SH-SY5Y (cell line): ENCODE results near the gene MTCL3.

ENCODE experiments used
- GATA2 ChIP-seq: IDR thresholded peaks from 2 replicates; pipeline ENCODE4 v1.6.1; 2011; ENCODE audit warnings: mild to moderate bottlenecking, low read depth, low read length
- GATA3 ChIP-seq: IDR thresholded peaks from 2 replicates; pipeline ENCODE4 v1.6.1; 2011; ENCODE audit warnings: low read depth, mild to moderate bottlenecking, low read length, moderate library complexity

The MTCL3 gene

DNA sequence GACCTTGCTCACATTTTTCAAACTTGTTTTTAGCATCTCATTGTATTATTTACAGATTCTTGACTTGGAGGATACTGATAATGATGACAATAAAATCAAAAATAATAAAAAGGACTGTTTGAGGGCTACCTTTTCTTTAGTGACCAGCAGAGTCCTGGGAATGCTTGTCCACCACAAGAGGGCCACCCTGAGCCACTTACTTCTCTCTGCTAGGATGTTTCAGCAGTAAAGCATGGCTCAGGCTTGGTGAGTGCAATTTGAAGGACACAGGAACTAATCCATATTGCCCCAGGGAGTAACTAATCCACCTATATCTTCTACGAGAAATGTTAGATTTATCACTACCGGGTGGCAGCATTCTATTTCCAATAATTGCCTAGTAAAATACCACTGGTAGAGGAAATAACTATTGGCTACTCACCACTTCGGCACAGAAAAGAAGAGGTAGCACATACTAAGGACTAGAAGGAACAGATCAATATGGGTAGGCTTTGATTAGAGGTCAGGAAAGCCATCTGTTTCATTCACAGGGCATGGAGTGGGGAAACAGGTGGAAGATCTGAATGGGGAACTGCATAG, 54.2 kb downstream of the MTCL3 start:
- TF ChIP-seq GATA3 (no peak), GATA2 (no peak)

DNA sequence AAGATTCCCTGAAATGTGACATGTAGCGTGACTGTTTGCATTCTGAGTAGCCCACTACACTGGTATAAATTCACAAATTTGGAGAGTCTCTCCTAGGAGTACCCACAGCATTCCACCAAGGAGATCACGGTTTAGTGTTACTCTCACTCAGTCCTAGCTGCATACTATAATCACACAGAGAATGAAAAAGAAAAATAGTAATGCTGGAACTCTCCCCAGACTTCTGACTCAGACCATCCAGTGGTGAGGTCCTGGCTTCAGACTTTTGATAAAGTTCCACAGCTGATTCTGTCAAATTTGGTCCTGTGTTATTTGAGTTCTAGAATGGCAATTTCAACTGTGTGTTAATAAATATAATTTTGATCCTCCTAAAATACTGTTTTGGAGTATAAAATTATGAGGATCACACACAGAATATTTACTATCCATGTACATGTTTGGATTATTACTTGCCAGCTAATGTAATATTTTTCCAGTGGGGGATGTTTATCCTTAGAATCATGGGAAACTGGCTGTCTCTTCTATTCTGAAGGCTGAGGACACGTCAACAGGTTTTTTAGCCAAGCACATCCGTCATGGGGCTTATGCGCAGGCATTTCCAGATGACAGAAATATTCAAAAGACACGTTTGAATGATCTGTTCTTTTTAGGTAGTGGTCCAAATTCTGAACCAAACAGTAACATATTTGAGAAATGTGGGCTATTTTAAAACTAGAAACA, 54.8 kb downstream of the MTCL3 start:
- TF ChIP-seq GATA3 (no peak), GATA2 (no peak)

GRCh38 chr6:127463056-127463455, 56.1 kb downstream of the MTCL3 start:
- TF ChIP-seq GATA3, result no peak
- no peak for TF ChIP-seq GATA2

DNA sequence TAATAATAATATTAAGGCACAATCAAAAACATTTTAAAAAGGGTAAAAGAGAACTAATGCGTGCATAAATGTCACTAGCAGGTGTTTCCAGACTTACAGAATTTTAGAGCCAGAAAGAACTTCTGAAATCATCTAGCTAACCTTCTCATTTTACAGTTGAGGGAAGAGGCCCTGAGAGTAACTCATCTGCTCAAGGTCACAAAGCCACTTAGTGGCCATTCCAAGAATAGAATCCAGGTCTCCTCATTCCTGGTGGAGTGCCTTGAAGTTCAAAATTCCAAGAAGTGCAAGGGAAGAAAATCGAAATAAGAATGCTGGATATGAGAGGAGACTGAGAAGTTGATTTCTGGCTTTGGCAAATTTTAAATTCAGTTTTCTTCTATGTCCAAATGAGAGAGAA, 56.8 kb downstream of the MTCL3 start:
- TF ChIP-seq GATA2 (no peak), GATA3 (no peak)

- TF ChIP-seq GATA3, result no peak
Measured at GRCh38 chr6:127460465-127460864, 58.7 kb downstream of the MTCL3 start.

GRCh38 chr6:127459231-127459641, 59.9 kb downstream of the MTCL3 start, which contains the start of gene KIAA0408:
KIAA0408 (minus strand) TSS chr6:127459389; CDS start chr6:127453981, 5,408 bp downstream.
- TF ChIP-seq GATA2 (no peak), GATA3 (no peak)

DNA sequence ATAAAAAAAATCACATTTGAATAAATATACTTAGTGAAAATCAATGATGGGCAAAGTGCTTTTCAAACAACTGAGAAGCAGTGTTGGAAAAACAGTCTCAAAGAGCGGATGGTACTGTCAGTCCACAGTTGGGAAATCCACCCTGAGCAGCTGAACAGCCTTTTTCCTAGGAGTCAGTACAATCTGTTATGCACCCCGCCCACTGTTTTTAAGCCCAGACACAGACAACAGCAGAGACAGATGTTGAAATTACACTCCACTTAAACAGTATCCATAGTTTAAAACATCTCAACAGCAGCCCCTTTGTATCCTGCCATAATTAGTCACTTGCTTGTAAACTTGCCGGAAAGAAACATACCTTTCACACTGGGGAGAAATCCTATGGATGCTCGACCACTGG, 60.3 kb downstream of the MTCL3 start:
- TF ChIP-seq GATA2 (no peak), GATA3 (no peak)

- TF ChIP-seq GATA2 (no peak), GATA3 (no peak)
Measured at GRCh38 chr6:127458222-127458621, 60.9 kb downstream of the MTCL3 start.

DNA sequence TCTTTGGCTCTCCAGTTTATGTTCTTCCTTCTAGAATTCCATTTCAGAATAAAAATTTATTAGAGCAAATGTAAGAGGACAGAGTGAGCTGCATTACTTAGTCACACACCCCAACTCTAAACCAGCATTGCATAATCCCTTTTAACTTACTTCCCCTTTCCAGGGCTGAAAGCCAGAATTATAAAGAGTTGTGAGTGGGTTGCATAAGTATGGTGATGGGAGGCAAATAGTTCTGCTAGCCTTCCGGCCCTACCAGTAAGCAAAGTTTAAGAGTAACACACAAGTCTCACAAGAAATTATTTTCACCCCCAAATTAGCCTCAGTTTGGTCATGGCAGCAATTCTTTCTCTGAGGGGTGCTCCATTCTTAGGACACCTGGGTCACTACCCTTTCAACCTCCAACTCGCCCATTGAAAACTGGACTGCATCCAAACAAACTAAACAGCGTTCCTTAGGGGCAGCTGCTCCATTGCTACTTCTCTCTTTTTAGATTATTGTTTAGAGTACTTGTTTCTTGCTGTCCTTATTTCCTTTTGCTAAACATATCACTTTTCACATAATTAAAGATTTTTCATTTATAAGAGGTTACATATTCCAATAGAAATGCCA, 61.6 kb downstream of the MTCL3 start:
- TF ChIP-seq GATA3 (no peak), GATA2 (no peak)

DNA sequence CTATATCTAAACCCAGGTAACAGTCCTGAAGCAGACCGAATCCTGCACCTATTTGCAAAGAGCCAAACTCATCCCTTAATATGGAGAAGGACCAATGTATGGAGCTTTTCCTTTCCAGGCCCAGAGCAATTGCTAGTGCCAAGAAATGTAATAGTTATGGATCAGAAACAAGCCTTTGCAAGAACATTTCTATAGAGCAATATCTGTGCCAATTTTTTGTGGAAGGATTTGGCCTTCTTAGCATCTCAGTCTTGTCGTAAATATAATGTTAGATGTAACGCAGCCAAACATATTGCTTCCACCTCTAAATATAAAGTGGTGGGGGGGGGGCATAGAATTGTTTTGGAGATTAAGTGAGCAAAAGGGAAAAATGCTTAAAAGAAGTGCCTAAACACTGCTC, 62.7 kb downstream of the MTCL3 start:
- TF ChIP-seq GATA3, result no peak
- TF ChIP-seq GATA2, result no peak

DNA sequence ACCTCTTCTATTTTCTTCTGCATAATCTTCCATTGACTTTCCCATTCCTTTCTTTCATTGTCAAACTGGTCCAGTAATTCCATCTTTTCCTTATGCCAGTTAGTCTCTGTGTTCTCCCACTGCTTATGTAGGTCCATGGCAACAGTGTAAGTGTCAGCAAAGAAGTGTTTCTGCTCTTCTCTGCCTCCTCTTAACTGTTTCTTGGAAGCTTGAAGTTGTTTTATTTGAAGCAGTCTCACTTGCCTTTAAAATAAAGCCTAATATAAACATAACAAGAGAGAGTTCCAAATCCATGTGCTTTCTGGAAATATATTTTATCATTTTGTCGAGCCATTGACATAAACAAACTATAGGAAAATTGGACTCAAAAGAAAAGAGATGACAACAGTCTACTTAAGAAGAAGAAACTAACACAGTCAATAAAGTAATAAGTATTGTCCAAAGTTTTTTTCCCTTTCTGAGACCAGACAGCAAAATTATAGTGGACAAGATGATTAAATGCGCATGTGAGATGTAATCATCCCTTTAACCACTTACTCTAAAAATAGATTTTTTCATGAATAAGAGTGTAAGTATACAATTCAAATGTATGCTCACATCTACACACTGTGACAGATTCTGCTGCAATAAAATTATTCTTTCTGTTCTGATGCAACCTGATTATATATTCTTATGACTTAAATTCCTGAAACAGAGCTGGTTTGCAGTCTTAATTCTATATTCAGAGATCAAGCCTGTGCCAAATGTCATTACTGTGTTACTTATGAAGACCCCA, 65.1 kb downstream of the MTCL3 start:
- TF ChIP-seq GATA2, result no peak
- no peak for TF ChIP-seq GATA3

GRCh38 chr6:127452803-127453202, 66.3 kb downstream of the MTCL3 start:
- no peak for TF ChIP-seq GATA3
- no peak for TF ChIP-seq GATA2

DNA sequence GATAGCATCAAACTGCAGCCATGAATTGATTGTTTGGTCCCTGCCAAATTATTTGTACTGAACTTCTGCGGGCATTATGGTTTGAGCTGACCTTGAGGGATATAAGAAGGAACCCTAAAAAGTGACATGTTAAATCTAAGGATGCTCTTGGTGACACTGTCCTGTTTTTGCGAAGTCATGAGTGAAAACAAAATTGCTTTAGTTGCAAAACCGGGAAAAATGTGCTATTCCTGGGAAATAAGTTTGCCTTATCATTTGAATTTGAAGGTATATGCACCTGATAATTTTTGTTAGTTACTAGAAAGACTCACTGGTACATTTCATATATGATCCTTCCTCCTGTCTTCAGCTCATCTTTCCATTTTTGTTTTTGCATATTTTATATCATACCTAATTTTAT, 67.7 kb downstream of the MTCL3 start:
- no peak for TF ChIP-seq GATA3

- TF ChIP-seq GATA2, result no peak
- no peak for TF ChIP-seq GATA3
Measured at GRCh38 chr6:127447780-127448179, 71.4 kb downstream of the MTCL3 start.

GRCh38 chr6:127446356-127446755, 72.8 kb downstream of the MTCL3 start:
- no peak for TF ChIP-seq GATA2
- no peak for TF ChIP-seq GATA3

- no peak for TF ChIP-seq GATA2
- TF ChIP-seq GATA3, result no peak
Measured at GRCh38 chr6:127441881-127442280, 77.3 kb downstream of the MTCL3 start.

- TF ChIP-seq GATA2 (no peak), GATA3 (no peak)
Measured at GRCh38 chr6:127439718-127440117, 79.4 kb downstream of the MTCL3 start.
